ENCODE data around the gene SYCN. TPM values are rescaled to one million over a fixed set of nuclear protein-coding genes. Genes with fewer than 3 reads are reported as not detected.

Gene SYCN
- total RNA-seq, 1 donor from 2014 or later = not detected

DNA sequence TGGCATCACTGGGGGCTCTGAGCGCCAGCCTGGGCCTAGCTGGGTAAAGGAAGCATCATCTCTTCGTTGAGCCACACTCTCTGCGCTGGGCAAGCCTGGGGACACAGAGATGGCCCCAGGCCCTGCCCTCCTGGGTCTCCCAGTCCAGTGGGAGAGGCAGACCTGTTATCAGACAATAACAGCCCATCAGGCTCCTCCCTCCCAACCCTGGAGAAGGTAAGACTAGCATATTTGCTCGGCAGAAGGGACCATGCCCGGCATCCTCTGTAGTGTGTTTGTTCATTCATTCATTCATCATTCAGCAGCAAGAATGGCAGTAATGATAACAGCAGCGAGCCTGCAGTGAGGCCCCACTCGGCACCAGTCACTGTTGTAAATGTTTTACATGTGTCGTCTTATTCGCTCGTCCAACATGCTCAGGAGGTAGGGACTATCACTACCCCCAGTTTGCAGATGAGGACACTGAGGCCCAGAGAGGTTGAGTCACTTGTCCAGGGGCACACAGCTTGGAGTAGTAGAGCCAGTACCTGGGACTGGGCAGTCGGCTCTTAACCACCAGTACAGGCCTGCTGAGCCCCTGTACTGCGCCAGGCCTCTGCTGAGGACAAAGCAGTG lies 45.3 kb downstream of the SYCN start:
- intact Hi-C loops (cut with micrococcal nuclease) = no loop called here
- DNase-seq (ENCODE audit: low spot score) = no peak
- Mint-ChIP-seq H3K4me3 (no peak overlapping the region), H3K36me3 (ENCODE audit: low read depth) (no peaks in the 10 kb centered on the region), H3K9me3 (no peaks in the 10 kb centered on the region), H3K27ac (no peak overlapping the region), H3K27me3 (ENCODE audit: insufficient read depth) (no peaks in the 10 kb centered on the region), H3K4me1 (ENCODE audit: low read depth) (peaks cover 10% of the 10 kb centered on the region)

DNA sequence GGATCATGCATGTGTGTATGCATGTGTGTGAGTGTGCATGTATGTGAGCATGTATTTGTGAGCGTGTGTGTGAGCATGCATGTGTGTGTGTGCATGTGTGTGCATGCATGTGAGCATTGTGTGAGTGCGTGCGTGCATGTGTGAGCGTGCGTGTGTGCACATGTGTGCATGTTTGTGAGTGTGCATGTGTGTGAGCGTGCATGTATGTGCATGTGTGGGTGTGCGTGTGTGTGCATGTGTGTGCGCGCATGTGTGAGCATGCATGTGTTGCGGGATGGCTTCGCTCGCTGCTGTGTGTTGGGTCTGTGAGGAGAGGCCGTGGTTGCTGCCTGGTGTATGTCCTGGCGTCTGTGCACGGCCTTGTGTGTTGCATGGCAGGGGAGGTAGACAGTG lies 46.1 kb downstream of the SYCN start:
- Mint-ChIP-seq H3K4me1 (ENCODE audit: low read depth) (peaks cover 11% of the 10 kb centered on the region), H3K9me3 (no peaks in the 10 kb centered on the region), H3K27me3 (ENCODE audit: insufficient read depth) (no peaks in the 10 kb centered on the region), H3K4me3 (no peak overlapping the region), H3K27ac (no peak overlapping the region), H3K36me3 (ENCODE audit: low read depth) (no peaks in the 10 kb centered on the region)
- DNase-seq (ENCODE audit: low spot score) = no peak
- intact Hi-C loops (cut with micrococcal nuclease) = no loop called here

DNA sequence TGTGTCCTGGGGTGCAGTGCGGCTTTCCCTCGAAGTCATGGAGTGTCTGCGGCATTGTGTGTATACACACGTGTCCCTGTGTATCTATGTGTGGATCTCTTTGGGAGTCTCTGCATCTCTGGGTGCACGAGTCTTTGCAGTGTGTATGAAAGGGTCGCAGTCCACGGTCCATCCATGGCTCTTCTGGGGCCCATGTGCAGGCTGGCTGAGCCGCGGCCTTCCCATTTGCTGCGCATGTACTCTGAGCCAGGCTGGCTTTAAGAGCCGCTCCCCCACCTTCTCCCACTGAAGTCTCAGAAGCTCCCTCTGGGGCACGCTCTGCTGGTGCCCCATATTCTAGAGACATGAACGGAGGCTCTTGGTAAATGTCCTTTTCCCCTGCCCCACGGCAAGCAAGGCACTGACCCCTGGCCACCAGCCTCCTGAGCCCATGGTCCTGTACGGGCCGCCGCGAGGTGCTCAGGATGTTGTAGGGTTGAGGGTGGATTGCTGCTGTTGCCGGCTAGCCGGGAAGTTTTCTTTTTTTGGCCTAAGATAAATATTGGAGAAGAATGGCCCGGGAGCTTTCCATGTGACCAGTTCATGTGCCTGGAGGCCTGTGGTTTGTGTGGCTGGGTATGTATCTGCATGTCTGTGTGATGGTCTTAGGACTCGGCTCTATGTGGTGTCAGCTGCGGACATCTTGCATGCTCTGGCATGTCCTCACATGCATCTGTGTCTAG lies 46.6 kb downstream of the SYCN start:
- Mint-ChIP-seq H3K27ac (no peak overlapping the region), H3K9me3 (no peaks in the 10 kb centered on the region), H3K27me3 (ENCODE audit: insufficient read depth) (no peaks in the 10 kb centered on the region), H3K36me3 (ENCODE audit: low read depth) (no peaks in the 10 kb centered on the region), H3K4me3 (no peak overlapping the region), H3K4me1 (ENCODE audit: low read depth) (peaks cover 7% of the 10 kb centered on the region)
- intact Hi-C loops (cut with micrococcal nuclease) = no loop called here
- DNase-seq (ENCODE audit: low spot score) = no peak

DNA sequence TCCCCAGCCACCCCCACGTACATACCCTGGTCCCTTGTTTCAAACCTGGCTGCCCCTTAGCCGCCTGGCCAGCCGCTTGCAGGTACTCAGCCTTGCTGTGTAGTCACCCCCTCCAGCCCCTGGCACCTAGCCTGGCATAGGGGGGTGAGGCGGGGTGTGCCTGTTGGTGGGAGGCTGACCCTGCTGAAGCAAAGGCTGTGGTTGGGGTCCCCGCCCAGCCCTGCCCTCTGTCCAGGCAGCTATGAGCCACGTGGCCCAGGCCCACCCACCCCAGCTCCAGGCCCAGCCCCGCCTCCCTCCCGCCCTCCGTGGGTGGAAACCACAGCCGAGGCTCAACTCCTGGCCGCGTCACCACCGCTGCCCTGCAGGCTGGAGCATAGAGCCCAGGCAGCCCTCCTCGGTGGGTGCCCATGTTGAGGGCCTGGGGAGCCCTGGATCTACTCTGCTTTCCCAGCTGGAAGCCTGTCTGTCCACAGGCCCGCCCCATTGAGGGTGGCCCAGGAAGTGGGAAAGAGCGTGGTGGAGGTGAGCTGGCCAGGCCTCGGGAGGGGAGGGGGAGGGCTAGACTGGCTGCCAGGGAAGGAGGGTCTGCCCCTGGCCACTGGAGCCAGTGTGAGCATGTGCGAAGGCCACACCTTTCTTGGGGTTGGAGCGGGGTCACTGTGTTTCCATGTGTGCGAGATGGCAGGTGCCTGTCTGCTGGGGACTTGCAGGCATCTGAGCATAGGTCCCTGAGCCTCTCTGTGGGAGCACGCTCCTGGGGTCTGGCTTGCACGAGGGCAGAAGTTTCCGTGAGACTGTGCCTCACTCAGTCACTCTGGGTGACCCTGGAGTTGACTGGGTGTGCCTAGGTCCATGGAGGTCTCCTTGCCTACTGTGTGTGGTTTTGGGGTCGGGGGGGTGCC lies 47.5 kb downstream of the SYCN start:
- H3K27ac Mint-ChIP-seq = no peak overlapping the region
- DNase-seq (ENCODE audit: low spot score) = no peak
- H3K9me3 Mint-ChIP-seq = no peaks in the 10 kb centered on the region
- H3K27me3 Mint-ChIP-seq (ENCODE audit: insufficient read depth) = no peaks in the 10 kb centered on the region
- intact Hi-C loops (cut with micrococcal nuclease) = no loop called here
- no peak overlapping the region for H3K4me3 Mint-ChIP-seq
- H3K4me1 Mint-ChIP-seq (ENCODE audit: low read depth) = peaks cover 6% of the 10 kb centered on the region
- H3K36me3 Mint-ChIP-seq (ENCODE audit: low read depth) = no peaks in the 10 kb centered on the region

DNA sequence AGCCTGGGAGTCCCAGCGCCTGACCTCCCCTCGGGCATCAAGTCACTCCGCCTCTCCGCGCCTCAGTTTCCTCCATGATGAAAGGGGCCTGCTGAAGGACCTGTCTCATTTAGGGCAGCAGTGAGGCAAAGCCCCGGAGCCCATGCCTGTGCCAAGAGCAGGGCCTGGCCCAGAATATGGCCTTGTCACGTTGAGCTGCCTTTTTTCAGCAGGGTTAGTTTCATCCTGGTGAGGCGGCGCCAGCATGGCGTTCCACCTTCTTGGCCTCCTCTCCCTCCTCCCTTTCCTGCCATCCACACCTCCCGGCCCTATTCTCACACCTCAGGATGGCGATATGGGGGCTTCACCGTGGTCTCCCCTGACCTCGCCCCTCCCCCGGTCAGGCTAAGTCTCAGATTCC lies 48.3 kb downstream of the SYCN start:
- no peak for DNase-seq (ENCODE audit: low spot score)
- peaks cover 6% of the 10 kb centered on the region for H3K4me1 Mint-ChIP-seq (ENCODE audit: low read depth)
- no peak overlapping the region for H3K4me3 Mint-ChIP-seq
- no peaks in the 10 kb centered on the region for H3K9me3 Mint-ChIP-seq
- H3K36me3 Mint-ChIP-seq (ENCODE audit: low read depth) = no peaks in the 10 kb centered on the region
- H3K27ac Mint-ChIP-seq = no peak overlapping the region
- intact Hi-C loops (cut with micrococcal nuclease) = no loop called here
- no peaks in the 10 kb centered on the region for H3K27me3 Mint-ChIP-seq (ENCODE audit: insufficient read depth)

DNA sequence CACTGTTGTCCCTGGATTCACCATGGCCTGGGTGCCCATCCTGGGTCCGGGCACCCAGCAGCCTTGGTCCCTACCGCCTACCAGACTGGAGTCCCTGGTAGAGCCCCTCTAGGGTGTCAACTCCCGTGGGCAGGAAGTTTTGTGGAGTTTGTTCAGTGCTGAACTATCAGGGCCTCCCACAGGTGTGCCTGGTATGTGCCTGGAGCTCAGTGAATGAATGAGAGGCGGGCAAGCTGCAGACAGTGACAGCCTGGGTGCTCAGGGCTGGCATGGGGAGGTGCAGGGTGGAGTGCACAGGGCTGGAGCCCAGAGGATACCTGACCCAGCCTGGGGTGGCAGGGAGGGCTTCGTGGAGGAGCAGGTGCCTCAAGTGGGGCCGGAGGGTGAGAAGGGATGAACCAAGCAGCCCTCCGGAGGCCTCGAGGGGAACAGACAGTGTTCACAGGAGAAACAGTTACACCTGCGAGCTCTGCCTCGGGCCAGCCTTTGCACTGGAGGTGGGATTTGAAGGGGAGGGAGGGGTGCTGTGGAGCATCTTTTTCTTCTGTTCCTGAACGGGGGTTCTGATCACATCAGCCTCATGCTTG lies 48.9 kb downstream of the SYCN start:
- no peak overlapping the region for H3K27ac Mint-ChIP-seq
- H3K4me1 Mint-ChIP-seq (ENCODE audit: low read depth) = peaks cover 6% of the 10 kb centered on the region
- H3K9me3 Mint-ChIP-seq = no peaks in the 10 kb centered on the region
- no peak for DNase-seq (ENCODE audit: low spot score)
- H3K4me3 Mint-ChIP-seq = no peak overlapping the region
- no peaks in the 10 kb centered on the region for H3K36me3 Mint-ChIP-seq (ENCODE audit: low read depth)
- intact Hi-C loops (cut with micrococcal nuclease) = no loop called here
- no peaks in the 10 kb centered on the region for H3K27me3 Mint-ChIP-seq (ENCODE audit: insufficient read depth)

DNA sequence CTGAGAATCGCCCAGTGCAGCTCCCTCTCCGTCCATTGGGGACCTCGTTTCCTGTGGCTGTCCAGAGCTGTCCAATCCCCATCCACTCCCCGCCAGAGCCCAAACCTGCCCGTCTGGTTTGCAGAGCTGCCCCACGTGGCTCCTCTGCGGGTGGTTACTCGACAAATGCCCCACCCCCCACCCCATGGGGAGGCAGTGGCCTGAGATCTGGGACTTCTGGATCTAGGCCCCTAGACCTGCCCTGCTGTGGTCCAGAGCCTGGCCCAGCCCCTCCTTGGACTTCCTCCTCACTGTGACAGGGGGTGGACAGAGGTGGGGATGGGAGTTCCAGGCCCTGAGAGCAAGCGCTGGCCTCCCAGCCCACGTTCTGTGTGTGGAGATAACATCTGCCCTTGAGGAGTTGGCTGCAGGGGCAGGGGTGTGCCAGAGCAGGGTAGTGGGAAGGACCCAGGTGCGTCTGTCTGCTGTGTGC lies 49.4 kb downstream of the SYCN start:
- Mint-ChIP-seq H3K27me3 (ENCODE audit: insufficient read depth) (no peaks in the 10 kb centered on the region), H3K9me3 (no peaks in the 10 kb centered on the region), H3K36me3 (ENCODE audit: low read depth) (no peaks in the 10 kb centered on the region), H3K4me3 (no peak overlapping the region), H3K27ac (no peak overlapping the region), H3K4me1 (ENCODE audit: low read depth) (peaks cover 6% of the 10 kb centered on the region)
- intact Hi-C loops (cut with micrococcal nuclease) = no loop called here
- no peak for DNase-seq (ENCODE audit: low spot score)

DNA sequence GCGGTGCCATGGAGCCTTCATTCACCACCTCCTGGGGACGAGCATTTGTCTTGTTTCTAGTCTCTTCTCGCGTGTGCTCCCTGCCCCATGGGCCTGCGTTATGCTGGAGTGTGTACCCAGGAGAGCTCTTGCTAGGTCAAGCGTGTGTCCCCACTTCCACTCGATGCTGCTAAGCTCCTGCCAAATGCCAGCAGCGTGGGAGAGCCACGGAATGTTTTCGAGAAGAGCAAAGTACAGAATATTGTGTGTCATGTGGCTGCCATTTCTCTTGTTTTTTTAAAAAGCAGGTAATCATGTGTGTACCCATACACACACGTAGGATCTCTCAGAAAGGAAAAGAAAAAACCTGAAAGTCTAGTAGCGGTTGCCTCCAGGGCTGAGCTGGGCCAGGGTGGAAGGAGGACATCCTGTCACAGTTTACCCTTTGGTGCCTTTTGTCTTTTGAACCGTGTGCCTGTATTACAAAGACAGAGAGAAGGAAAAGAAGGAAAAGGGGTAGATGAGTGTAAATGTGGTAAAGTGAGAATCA lies 49.9 kb downstream of the SYCN start:
- Mint-ChIP-seq H3K4me1 (ENCODE audit: low read depth) (peaks cover 6% of the 10 kb centered on the region), H3K27ac (no peak overlapping the region), H3K4me3 (no peak overlapping the region), H3K36me3 (ENCODE audit: low read depth) (no peaks in the 10 kb centered on the region), H3K27me3 (ENCODE audit: insufficient read depth) (no peaks in the 10 kb centered on the region), H3K9me3 (no peaks in the 10 kb centered on the region)
- no peak for DNase-seq (ENCODE audit: low spot score)
- intact Hi-C loops (cut with micrococcal nuclease) = no loop called here

Other genes with a start within 250 kb of the SYCN start
- gene FBXO17, start 228.5 kb downstream of the SYCN start, total RNA-seq = 0.10 TPM in 1 of 2 replicates, not detected in the other
- gene FBXO27, start 171.7 kb downstream of the SYCN start, total RNA-seq = 0.12 and 0.54 TPM in 2 replicates
- 0.10 TPM in 1 of 2 replicates, not detected in the other for gene ACP7, start 119.9 kb downstream of the SYCN start, total RNA-seq
- gene PAK4, start 78.5 kb downstream of the SYCN start, total RNA-seq = 18.5 and 19.9 TPM in 2 replicates
- not detected in 2 replicates for gene NCCRP1, start 7.3 kb downstream of the SYCN start, total RNA-seq
- gene IFNL3, start 40.7 kb upstream of the SYCN start, total RNA-seq = not detected in 2 replicates
- not detected in 2 replicates for gene IFNL4, start 44.6 kb upstream of the SYCN start, total RNA-seq
- gene IFNL2, start 64.1 kb upstream of the SYCN start, total RNA-seq = not detected in 2 replicates
- 0.23 TPM in 1 of 2 replicates, not detected in the other for gene IFNL1, start 92.1 kb upstream of the SYCN start, total RNA-seq
- 5.7 and 6.0 TPM in 2 replicates for gene LRFN1, start 116.6 kb upstream of the SYCN start, total RNA-seq
- 355 and 359 TPM in 2 replicates for gene GMFG, start 131.8 kb upstream of the SYCN start, total RNA-seq
- gene SAMD4B, start 138.2 kb upstream of the SYCN start, total RNA-seq = 71.3 and 71.8 TPM in 2 replicates
- 54.8 and 57.3 TPM in 2 replicates for gene PAF1, start 186.8 kb upstream of the SYCN start, total RNA-seq
- gene MED29, start 187.1 kb upstream of the SYCN start, total RNA-seq = 37.5 and 45.8 TPM in 2 replicates
- 31.2 and 32.0 TPM in 2 replicates for gene ZFP36, start 202.6 kb upstream of the SYCN start, total RNA-seq
- 43.9 and 47.3 TPM in 2 replicates for gene PLEKHG2, start 208.4 kb upstream of the SYCN start, total RNA-seq
- 2,440 and 2,532 TPM in 2 replicates for gene RPS16, start 231.7 kb upstream of the SYCN start, total RNA-seq
- 200 and 203 TPM in 2 replicates for gene SUPT5H, start 241.3 kb upstream of the SYCN start, total RNA-seq

All from activated T-helper 1 cell treated with anti-CD3 and anti-CD28 coated beads, Interleukin-12 subunit alpha, Interleukin-12 subunit beta, Interleukin-2, Interleukin-4 antibody, amounts not matched to agents 30 ng/mL and 10 ng/mL and 1 ng/mL, durations not matched to agents 14 hours and 24 hours and 36 hours (primary cell).